Peyer's patch (tissue), 4 donors: ENCODE measurements around the gene SRRM2.

Experiments used
- CTCF ChIP-seq, 6 experiments: fragments of 450-650 bp in 4 of 6; fragments of 200-600 bp in 2 of 6; sonication (generic) in 1 of 6; IDR thresholded peaks; one replicate each; pipeline ENCODE4 v1.5.1; 2017 to 2019; ENCODE audit warnings: antibody characterized with exemption in 6 of 6, mild to moderate bottlenecking in 3 of 6, moderate library complexity in 1 of 6
- POLR2A ChIP-seq, 2 donors: fragments of 450-650 bp; IDR thresholded peaks; one replicate each; pipeline ENCODE4 v1.5.1; 2017; ENCODE audit warnings: antibody characterized with exemption in 2 of 2, mild to moderate bottlenecking in 2 of 2, moderate library complexity in 2 of 2

DNA sequence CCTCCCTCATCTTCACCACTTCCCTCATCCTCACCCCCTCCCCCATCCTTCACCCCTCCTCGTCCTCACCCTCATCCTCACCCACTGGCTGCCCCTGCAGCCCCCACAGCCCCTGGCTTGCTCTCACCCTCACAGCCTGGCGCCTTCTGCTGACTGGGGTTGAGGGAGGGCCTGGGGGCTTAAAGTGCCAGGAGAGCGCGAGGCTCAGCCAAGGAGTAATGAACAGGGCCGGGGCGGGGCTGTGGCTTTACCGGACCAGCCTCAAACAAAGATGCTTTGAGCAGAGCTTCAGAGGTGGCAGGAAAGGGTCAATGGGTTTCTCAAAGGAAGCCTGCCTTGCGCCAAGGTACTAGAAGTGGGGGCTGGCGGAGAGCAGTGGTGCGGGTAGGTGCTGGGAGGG is 35.0 kb downstream of the SRRM2 start, which contains the start of gene PRSS33:
- TF ChIP-seq CTCF (IDR thresholded peaks at IDR 0.05) (no peak), POLR2A (IDR thresholded peaks at IDR 0.05) (no peak)
